OCI-LY7 (cell line): ENCODE results near the gene TPRKB.

Experiments used
- CTCF ChIP-seq: fragments of 200-600 bp; sonication (generic); conservative IDR thresholded peaks from 2 replicates; pipeline ENCODE4 v1.5.1; 2014; ENCODE audit warnings: mild to moderate bottlenecking, antibody characterized with exemption, low read length, moderate library complexity, mixed read lengths
- EZH2phosphoT487 ChIP-seq: fragments of 200-600 bp; sonication (generic); IDR thresholded peaks from 2 replicates; pipeline ENCODE4 v1.6.1; 2018; ENCODE audit warnings: low read depth, borderline replicate concordance, mild to moderate bottlenecking, mixed run types, antibody characterized with exemption, low read length, moderate library complexity, mixed read lengths

GRCh38 chr2:73728711-73729110 is 8.4 kb downstream of the TPRKB start:
- TF ChIP-seq CTCF (no peak), EZH2phosphoT487 (no peak)
